ENCODE data around the gene GH2. TPM values are rescaled to one million over a fixed set of nuclear protein-coding genes. Genes with fewer than 3 reads are reported as not detected.

Gene GH2
- total RNA-seq, 1 donor from 2014 or later = not detected

DNA sequence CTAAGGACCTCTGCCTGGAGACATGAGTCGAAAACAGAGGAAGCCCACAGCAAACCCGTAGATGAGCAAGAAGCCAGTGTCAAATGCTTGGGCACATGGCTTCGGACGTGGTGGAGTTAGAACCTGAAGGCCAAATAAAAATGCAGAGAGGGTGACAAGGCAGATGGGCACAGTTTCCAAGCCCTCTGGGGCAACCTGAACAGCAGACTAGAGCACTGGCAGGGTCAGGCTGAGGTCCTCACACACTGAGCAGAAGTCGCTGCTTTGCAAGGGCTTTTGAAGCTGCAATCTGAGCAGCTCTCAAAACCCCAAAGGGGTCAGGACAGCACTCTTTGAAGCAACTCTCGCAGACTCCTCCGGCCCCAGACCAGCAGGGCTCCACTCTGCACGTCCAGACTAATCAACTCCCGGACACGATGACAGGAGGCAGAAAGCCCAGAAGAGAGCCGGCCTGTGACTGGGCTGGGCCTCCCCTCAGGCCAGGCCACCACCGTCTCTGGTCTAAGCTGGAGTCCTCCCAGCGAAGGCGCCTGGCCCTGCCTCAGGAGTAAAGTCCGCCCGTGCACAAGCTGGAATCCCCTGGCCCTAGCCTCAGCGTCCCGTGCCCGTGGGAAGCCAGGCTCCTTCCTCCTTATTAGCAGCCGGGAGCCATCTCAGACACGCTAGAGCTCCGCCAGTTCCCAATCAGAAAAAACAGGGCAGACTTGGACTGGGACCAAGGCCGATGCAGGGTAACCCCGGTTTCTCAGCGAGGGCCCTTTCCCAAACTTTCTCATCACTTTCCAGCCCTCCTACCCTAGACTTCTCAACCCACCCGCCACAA is 40.2 kb downstream of the GH2 start:
- peak in 1 of 2 donors; percentile 39 for DNase-seq (ENCODE audit: low read depth in 2 of 2)

DNA sequence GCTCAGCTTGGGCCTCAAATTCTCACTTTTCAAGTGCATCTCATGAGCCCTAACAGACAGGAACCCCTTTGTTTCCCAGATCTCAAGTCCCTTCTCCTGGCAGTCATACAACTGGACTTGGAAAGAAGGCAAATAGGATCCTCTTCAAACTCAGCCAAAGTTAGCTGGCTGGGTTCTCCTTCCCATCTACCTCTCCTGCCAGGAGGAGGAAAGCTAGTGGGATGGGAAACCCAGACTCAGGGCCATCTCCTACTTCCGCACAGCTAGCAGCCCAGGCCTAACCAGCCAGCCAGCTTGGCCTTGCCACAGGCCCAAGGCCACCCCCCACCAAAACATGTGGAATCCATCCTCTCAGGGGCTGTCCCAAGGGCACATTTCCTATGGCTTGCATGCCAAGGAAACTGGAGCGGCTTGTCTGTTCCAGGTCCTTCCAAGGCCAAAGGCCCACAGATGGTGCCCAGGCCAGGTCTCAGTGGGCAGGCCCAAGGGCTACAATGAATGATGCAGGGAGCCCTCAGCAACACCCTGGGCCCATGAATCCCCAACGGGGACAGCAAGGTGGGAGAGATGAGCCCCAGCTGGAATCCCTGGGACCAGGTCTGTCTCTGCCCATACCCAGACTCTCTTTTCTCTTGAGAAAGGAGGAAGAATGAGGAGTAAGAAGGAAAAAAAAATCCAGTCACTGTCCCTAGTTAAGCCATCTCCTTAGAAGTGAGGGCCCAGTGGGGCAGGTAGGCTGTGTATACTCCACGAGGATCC is 41.0 kb downstream of the GH2 start:
- no peak for DNase-seq (ENCODE audit: low read depth in 2 of 2)

DNA sequence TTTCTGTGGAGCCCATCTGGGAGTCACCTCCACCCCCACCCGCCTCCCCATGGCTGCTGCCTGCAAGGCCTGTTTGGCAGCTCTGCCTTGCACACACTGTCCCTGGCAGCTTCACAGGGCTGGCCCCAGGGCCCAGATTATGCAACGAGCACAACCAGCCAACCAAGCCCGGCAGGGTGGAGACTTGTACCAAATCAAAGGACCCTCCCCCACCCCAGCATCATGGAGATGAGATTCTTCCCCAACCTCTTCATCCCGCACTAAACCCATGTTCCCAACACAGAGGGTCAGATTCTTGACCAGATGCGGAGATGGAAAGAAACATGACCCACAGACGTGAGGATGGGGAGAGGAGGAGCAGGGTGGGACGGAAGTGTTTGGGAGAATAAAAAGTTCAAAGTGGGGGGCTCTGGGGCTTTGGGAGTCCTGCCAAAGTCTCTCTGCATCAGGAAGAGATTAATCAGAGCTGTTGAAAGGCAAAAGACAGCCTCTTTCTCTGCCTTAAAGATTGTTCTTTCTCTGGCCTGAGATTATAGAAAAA is 43.0 kb downstream of the GH2 start:
- DNase-seq (ENCODE audit: low read depth in 2 of 2) = no peak

DNA sequence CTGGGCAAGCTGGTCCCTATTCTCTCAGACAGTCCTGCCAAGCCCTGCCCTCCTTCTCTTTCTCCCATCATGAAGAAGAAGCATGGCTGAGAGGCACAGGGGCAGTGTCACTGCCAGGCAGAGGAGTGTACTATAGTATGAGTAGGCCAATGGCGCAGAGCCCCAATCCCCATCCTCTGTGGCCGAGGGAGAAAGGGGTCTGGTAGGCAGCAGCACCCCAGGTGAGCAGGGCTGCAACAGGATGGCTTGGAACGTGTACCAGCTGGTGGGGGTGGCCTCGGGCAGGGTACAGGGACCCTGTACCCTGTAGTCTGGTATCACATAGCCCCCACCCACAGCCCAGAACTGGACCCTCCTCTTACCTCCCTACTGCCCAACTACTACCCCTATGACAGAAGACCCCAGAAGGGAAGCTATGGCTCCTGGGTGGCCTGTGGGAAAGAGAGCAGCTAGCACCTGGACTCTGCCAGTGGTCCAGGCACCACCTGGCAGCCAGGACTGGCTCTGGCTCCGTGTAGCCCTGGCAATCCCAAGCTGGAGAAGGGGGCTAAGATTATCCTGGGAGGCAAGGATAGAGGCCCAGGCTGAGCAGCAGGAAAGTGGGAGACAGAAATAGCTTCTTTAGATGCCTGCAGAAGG is 43.7 kb downstream of the GH2 start:
- DNase-seq (ENCODE audit: low read depth in 2 of 2) = no peak

DNA sequence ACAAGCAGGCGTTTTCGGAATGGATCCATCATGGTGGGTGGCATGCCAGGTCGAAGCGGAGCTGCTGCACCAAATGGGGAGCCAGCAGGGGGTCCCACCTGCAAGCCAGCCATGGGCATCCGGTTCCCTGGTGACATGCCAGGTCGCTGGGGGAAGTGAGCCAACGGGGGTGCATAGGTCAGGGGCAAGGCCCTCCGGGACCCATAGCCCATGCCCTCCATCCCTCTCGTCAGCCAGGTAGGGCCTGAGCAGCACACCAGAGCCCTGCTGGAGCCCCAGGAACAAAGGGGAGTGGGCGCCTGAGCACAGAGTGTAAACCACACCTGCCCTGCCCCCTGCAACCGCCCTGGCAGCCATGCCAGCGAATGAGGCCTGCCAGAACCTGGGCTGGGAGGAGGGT is 44.3 kb downstream of the GH2 start:
- DNase-seq (ENCODE audit: low read depth in 2 of 2) = no peak

DNA sequence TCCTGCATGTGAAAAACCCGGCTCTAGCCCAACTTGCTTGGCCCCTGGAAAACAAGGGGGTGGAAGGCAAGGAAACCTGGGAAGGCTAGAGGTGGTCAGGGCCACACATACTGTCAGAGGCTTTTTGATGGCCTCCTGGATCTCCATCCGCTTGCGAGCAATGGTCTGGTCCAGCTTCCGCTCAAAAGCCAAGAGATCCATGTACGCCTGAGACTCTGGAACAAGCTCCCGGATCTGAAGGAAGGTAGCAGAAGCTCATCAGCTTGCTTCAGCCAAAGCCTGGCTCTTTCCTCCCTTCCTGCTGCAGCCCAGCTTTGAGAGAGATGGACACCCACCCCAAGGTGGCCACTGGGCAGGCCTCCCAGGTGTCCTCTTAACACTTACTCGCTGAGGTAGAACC is 44.9 kb downstream of the GH2 start:
- DNase-seq (ENCODE audit: low read depth in 2 of 2) = no peak

DNA sequence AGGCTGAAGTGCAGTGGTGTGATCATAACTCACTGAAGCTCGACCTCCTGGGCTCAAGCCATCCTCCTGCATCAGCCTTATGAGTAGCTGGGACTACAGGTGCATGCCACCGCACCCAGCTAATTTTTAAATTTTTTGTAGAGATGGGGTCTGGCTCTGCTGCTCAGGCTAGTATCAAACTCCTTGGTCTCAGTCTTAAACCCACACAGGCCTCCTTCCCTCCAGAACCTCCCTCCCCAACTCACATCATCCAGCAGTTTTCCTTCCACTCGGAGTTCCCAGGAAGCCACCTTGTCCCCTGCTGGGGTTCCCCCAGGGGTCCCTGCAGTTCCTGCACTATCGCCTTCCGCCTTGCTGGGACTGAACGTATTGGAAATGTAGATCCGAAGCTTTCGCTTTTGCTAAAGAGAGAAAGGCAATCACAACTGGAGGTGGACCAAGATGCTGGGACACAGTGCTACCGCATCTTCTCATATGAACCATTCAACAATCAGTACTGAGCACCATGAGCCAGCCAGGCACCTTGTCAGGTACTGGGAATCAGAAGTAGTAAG is 46.5 kb downstream of the GH2 start:
- DNase-seq (ENCODE audit: low read depth in 2 of 2) = no peak

DNA sequence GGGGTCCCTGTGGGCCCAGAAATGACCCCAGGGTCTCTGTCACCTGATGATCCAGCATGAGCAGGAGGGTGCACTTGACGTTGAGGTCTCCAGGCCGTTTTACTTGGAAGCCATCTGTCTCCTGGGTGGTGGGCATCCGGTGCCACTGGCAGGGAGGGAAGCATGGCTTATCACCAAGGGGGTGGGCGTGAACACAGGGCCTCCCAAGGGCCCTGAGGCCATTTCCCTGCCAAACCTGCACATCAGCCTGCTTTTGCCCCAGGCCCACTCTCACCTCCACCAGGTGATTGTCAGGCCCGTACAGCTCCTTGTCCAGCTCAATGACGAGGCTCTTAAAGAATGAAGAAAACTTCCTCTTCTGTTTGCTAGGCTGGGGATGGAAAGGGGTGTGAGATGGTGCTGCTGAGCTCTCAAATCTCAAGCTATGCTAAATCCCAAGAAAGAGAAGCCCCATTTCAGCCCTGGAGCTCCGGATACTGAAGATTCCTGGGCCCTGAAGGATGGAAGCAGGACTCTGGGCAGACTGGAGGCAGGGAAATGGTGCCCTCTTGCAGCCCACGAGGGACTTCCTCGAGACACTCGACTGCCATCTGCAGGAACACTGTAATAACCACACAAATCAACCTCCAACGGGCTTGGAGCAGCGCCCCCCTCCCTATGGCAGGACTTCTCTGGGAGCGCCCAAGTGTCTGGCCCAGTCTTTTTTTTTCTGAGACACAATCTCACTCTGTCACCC is 47.1 kb downstream of the GH2 start:
- peak; percentile 65 to 84 for DNase-seq (ENCODE audit: low read depth in 2 of 2)

DNA sequence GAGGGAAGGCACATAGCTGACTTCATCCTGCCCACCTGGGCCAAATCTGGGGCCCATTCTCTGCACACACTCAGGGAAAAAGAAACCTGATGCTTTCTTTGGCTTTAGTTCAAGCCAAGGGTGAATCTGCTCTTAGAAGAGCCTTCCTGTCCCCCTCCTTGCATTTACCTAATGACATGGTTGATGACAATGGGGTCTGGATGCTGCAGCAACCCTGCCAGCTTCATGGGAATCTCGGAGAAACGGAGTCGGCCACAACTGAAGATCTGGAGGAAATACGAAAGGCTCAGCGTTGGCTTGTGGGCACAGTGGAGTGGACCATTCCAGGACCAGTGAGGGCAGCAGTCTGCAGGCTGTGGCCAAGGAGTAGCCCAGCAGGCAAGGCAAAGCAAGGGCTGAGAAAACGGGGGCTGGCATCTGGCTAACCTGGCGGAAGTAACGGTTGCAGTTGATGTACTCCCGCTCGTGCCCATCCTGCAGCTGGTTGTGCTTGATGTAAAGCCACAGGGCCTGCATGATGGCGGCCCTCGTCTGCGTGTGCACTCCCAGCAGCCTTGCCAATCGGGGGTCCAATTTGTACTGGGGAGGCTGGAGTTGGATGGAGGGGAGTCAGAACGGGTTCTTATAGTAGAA is 47.9 kb downstream of the GH2 start:
- no peak for DNase-seq (ENCODE audit: low read depth in 2 of 2)

DNA sequence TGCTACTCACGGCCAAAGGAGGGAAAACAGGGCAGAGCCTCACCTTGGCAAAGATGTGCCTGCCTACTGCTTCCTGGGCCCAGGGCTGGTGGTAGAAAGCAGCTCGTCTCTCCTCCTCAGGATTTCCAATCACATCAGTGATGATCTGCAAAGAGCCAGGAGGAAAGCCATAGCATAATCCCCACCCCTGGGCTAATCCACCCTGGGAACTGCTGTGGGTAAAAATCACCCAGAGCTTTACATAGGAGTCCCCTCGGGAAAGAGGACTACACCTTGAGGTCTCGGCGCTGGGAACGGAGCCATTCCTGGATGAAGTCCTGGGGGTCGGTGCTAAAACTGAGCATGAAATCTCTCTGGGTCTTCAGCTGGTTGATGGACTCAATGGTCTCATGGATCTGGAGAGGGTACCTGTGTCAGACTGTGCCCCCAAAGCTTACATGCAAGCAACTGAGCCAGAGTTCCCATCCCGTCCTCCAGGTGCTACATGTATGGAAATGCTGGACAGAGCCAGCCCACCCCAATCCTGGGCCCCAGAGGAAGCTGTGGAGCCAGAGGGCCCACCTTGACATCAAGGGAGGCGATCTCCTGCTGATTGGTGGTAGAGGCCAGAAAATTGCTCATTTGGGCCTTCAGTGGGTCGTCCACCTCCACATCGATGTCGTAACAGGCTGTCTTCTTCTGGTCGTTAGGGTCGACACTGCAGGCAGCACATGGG is 48.6 kb downstream of the GH2 start:
- DNase-seq (ENCODE audit: low read depth in 2 of 2) = no peak

DNA sequence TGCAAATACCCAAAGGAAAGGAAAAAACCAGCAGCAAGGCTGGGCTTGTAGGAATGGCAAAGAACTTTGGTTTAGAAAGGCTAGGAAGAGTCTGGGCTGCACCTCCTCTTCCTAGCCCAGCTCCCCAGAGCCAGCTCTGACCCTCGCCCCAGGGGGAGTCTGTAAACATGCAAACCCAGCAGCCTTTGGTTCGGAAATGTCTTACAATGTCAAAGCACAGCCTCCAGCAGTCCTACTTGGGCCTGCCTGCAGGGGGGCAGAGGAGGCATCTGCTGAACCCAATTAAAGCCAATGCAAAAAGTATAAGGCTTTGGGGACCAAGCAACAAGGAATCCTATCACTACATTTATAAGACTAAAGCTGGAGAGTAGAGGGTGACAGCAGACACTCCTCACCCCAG is 49.3 kb downstream of the GH2 start:
- DNase-seq (ENCODE audit: low read depth in 2 of 2) = no peak

DNA sequence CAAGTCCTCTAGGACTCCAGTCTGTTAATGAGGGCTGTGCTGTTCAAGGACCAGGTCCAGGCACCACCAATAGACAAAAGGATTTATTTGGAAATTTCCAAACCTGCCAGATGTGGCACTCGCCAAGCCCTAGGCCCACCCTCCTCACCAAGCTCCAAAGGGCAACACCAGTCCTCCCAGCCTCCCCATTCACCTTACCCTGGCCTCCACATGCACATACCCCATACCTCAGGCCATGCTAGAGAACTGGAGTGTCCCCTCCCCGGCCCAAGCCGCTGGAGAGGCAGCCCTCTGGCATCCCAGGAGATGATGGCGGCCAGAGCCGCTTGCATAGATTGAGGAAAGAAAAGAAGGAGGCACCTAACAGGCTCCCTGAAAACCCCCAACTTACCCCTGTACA is 49.7 kb downstream of the GH2 start:
- no peak for DNase-seq (ENCODE audit: low read depth in 2 of 2)

DNA sequence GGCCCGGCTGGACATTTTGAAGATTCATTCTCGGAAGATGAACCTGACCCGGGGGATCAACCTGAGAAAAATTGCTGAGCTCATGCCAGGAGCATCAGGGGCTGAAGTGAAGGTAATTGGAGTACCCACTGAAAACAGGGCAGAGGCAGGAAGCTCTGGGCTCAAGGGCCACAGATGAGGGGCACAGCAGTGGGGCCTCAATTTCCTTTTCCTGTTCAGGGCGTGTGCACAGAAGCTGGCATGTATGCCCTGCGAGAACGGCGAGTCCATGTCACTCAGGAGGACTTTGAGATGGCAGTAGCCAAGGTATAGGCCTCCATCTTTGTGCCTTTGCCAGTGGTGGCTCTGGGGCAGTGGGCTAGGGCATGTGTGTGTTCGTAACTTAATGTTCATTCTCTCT is 50.2 kb downstream of the GH2 start:
- DNase-seq (ENCODE audit: low read depth in 2 of 2) = no peak

DNA sequence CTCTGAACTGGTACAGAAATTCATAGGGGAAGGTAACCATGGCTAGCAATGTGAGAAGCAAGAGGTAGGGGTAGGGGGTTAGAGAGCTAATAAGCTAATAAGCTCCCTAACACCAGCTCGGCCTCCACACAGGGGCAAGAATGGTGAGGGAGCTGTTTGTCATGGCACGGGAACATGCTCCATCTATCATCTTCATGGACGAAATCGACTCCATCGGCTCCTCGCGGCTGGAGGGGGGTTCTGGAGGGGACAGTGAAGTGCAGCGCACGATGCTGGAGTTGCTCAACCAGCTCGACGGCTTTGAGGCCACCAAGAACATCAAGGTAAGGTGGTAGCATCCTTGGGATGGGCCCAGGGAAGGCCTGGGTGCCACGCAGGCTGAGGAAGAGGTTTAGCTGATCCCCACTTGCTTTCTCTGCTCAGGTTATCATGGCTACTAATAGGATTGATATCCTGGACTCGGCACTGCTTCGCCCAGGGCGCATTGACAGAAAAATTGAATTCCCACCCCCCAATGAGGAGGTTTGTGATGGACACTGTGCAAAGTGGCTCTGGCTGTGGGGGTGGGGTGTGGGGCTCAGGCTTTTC is 50.7 kb downstream of the GH2 start:
- DNase-seq (ENCODE audit: low read depth in 2 of 2) = no peak

DNA sequence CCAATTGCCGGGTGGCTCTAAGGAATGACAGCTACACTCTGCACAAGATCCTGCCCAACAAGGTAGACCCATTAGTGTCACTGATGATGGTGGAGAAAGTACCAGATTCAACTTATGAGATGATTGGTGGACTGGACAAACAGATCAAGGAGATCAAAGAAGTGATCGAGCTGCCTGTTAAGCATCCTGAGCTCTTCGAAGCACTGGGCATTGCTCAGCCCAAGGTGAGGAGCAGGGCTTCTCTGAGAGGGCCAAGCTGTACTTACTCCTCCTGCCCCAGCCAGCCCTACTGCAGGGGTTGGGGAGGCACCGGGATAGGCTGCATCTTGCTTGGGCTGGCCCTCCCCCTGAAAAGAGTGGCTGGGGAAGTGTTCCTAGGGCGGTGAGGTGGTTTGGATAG is 51.5 kb downstream of the GH2 start:
- no peak for DNase-seq (ENCODE audit: low read depth in 2 of 2)
